OCI-LY1 (cell line): ENCODE results near the gene ZNF746.

Experiments used
- CTCF ChIP-seq: fragments of 200-600 bp; sonication (generic), shearing (Covaris generic); IDR thresholded peaks from 2 replicates; pipeline ENCODE4 v1.5.1; 2017; ENCODE audit warnings: mild to moderate bottlenecking, antibody characterized with exemption, low read length, moderate library complexity, mixed read lengths
- EZH2 ChIP-seq: fragments of 200-600 bp; sonication (generic), shearing (Covaris generic); IDR thresholded peaks from 2 replicates; pipeline ENCODE4 v1.8.0; 2017; ENCODE audit warnings: borderline replicate concordance, mixed run types, mild to moderate bottlenecking, antibody characterized with exemption, low read length, moderate library complexity, mixed read lengths

- no peak for TF ChIP-seq EZH2
- no peak for TF ChIP-seq CTCF
Measured at GRCh38 chr7:149431486-149432120, 66.0 kb downstream of the ZNF746 start.
